ENCODE data around the gene KRTAP3-2.
A peak's percentile ranks its signal among the peaks of the same experiment; 100 is the strongest.

KRTAP3-2 gene

DNA sequence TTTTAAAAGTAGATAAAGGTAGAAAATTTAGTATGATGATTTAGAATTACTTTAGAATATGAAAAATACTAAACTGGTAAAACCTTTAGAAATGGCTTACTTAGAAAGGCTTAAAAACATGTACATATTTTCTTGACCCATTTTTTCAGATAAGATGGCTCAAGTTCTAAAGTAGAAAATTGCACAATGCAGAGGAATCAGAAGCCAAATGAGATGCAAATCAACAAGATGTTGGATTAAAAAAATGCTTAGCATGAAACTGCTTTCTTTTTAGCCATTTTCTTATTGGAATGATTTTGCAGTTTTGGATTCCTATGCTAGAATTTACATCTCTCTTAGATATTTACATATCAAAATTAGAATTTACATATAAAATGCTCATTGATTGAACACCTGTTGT lies 10.7 kb upstream of the KRTAP3-2 start:
- Histone ChIP-seq H3K4me1 (ENCODE audit: control insufficient read depth, insufficient read depth, low read length, unreplicated experiment) (no peaks in the 10 kb centered on the region), H2AFZ (ENCODE audit: low read length, unreplicated experiment) (no peak overlapping the region), H3K27me3 (ENCODE audit: insufficient read depth, low read length) (no peaks in the 10 kb centered on the region), H3K4me3 (ENCODE audit: low read depth, low read length) (no peak overlapping the region), H3K79me2 (ENCODE audit: control insufficient read depth, insufficient read depth, low read length, unreplicated experiment) (no peaks in the 10 kb centered on the region), H3K36me3 (ENCODE audit: insufficient read depth, low read length) (no peaks in the 10 kb centered on the region), H3K27ac (ENCODE audit: low read depth, low read length) (no peak overlapping the region)

DNA sequence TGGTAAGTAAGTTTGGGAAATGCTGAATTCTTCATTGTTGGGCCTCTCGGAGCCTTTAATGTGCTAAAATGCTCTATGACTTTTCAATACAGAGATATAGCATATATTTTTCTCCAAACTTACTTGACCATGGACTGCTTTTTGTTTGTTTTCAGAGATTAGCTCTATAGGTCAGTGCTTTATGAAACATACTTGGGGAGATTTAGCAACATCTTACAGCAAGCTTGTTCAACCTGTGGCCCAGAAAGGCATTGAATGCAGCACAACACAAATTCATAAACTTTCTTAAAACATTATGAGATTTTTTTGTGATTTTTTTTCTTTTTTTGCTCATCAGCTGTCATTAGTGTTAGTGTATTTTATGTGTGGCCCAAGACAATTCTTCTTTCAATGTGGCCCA lies 10.2 kb upstream of the KRTAP3-2 start:
- H3K36me3 ChIP-seq (ENCODE audit: insufficient read depth, low read length): no peaks in the 10 kb centered on the region
- no peaks in the 10 kb centered on the region for H3K79me2 ChIP-seq (ENCODE audit: control insufficient read depth, insufficient read depth, low read length, unreplicated experiment)
- no peak overlapping the region for H3K27ac ChIP-seq (ENCODE audit: low read depth, low read length)
- no peaks in the 10 kb centered on the region for H3K27me3 ChIP-seq (ENCODE audit: insufficient read depth, low read length)
- H3K4me1 ChIP-seq (ENCODE audit: control insufficient read depth, insufficient read depth, low read length, unreplicated experiment): no peaks in the 10 kb centered on the region
- H3K4me3 ChIP-seq (ENCODE audit: low read depth, low read length): no peak overlapping the region
- no peak overlapping the region for H2AFZ ChIP-seq (ENCODE audit: low read length, unreplicated experiment)

DNA sequence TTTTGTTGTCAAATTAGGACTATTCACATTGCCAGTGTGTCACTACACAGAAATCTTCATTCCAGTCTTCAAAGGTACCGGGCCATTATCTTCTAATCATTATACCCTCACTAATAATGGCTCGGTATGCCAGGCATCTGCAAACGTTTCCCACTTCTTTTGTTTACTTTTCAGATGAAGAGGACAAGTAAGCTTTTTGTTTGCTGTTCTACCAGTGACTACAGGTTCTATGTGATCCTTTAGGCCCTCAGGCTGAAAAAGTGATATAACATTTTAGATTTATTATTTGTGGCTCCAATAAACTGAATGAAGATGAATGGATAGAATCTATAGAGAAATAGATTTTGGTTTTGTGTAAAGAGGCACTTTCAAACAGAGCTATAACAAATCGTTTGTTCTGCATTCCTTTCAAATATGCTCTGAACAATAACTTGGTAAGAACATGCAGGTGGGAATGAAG lies 9.6 kb upstream of the KRTAP3-2 start:
- Histone ChIP-seq H3K27me3 (ENCODE audit: insufficient read depth, low read length) (no peaks in the 10 kb centered on the region), H2AFZ (ENCODE audit: low read length, unreplicated experiment) (no peak overlapping the region), H3K4me1 (ENCODE audit: control insufficient read depth, insufficient read depth, low read length, unreplicated experiment) (no peaks in the 10 kb centered on the region), H3K36me3 (ENCODE audit: insufficient read depth, low read length) (no peaks in the 10 kb centered on the region), H3K27ac (ENCODE audit: low read depth, low read length) (no peak overlapping the region), H3K79me2 (ENCODE audit: control insufficient read depth, insufficient read depth, low read length, unreplicated experiment) (no peaks in the 10 kb centered on the region), H3K4me3 (ENCODE audit: low read depth, low read length) (no peak overlapping the region)

DNA sequence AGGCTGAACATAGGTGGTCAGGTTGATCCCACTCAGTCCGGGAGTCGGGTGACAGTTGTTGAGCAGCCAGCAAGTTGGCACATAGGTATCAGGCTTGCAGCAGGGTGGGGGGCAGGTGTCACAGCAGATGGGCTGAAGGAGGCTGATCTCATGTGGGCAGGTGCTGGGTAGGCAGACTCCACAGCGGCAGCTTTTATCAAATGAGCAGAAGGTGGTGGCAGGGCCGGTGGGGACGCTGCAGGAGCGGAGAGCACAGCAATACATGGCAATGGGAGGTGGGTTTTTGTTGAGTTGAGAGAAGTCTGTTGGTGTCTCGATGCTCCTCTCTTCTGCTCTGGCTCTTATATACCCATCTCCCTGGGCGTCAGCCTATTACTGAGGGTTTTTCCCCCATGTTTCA lies 9.1 kb upstream of the KRTAP3-2 start, which contains the start of gene KRTAP3-1:
TSS of gene KRTAP3-1 (minus strand) at position 318 of the 400 bp plus-strand sequence. CDS start at position 264, 54 bp downstream.
- Histone ChIP-seq H3K27me3 (ENCODE audit: insufficient read depth, low read length) (no peaks in the 10 kb centered on the region), H3K27ac (ENCODE audit: low read depth, low read length) (no peak within 1 kb of the TSS), H3K79me2 (ENCODE audit: control insufficient read depth, insufficient read depth, low read length, unreplicated experiment) (no peaks in the 10 kb centered on the region), H3K4me3 (ENCODE audit: low read depth, low read length) (no peak within 1 kb of the TSS), H2AFZ (ENCODE audit: low read length, unreplicated experiment) (no peak within 1 kb of the TSS), H3K4me1 (ENCODE audit: control insufficient read depth, insufficient read depth, low read length, unreplicated experiment) (no peaks in the 10 kb centered on the region), H3K36me3 (ENCODE audit: insufficient read depth, low read length) (no peaks in the 10 kb centered on the region)

DNA sequence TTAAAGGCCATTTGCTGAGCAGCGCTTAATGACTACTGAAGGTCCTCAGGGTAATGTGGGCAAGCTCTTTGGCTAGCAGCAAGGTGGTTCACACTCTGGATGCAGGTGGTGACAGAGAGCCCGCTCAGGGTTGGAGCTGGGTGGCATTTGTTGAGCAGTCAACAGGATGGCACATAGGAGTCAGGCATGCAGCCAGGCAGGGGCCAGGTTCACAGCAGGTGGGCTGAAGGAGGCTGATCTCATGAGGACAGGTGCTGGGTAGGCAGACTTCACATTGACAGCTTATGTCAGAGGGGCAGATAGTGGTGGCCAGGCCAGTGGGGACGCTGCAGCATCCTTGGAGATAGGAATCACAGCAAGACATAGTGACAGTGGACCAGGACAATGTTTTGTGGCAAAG lies 4.7 kb upstream of the KRTAP3-2 start:
- H3K4me1 ChIP-seq (ENCODE audit: control insufficient read depth, insufficient read depth, low read length, unreplicated experiment): peaks cover 11% of the 10 kb centered on the region
- H2AFZ ChIP-seq (ENCODE audit: low read length, unreplicated experiment): no peak overlapping the region
- H3K79me2 ChIP-seq (ENCODE audit: control insufficient read depth, insufficient read depth, low read length, unreplicated experiment): no peaks in the 10 kb centered on the region
- H3K27ac ChIP-seq (ENCODE audit: low read depth, low read length): no peak overlapping the region
- H3K27me3 ChIP-seq (ENCODE audit: insufficient read depth, low read length): no peaks in the 10 kb centered on the region
- H3K36me3 ChIP-seq (ENCODE audit: insufficient read depth, low read length): no peaks in the 10 kb centered on the region
- H3K4me3 ChIP-seq (ENCODE audit: low read depth, low read length): no peak overlapping the region

DNA sequence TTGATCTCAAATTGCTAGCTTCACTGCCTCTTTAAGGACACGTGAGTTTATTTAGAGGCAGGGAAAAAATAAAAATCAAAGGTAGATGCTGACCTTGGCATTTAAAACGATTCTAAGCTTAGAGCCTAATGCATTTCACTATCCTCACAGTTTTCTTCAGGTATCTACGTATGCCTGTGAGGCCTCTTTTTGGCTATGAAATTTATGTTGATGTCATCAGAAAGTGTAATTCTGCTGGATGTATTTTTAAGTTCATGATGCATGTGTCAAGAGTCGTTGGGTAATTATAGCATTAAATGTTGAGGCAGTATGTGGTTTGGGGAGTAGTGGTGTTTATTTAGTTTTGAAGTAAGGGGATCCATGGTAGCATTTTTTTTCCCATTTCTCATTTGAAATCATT lies 4.2 kb upstream of the KRTAP3-2 start:
- no peak overlapping the region for H3K27ac ChIP-seq (ENCODE audit: low read depth, low read length)
- H2AFZ ChIP-seq (ENCODE audit: low read length, unreplicated experiment): no peak overlapping the region
- H3K36me3 ChIP-seq (ENCODE audit: insufficient read depth, low read length): no peaks in the 10 kb centered on the region
- H3K4me3 ChIP-seq (ENCODE audit: low read depth, low read length): no peak overlapping the region
- H3K4me1 ChIP-seq (ENCODE audit: control insufficient read depth, insufficient read depth, low read length, unreplicated experiment): peaks cover 11% of the 10 kb centered on the region
- H3K27me3 ChIP-seq (ENCODE audit: insufficient read depth, low read length): no peaks in the 10 kb centered on the region
- H3K79me2 ChIP-seq (ENCODE audit: control insufficient read depth, insufficient read depth, low read length, unreplicated experiment): no peaks in the 10 kb centered on the region

DNA sequence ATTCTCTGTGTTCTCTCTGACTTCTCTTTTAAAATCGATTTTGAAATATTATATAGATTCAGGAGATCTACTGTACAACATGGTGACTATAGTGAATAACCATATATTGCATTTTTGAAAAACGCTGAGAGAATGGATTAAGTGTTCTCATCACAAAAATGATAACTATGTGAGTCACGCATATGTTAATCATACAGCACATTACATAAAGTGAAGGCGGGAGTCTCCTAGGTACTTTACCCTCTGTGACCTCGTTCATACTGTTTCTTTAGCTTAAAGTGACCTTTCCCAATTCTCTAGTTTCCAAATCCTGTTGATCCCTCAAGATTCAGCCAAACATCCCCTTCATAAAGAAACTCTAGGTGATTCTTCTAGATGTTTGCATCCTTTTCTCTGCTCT lies 3.1 kb upstream of the KRTAP3-2 start:
- Histone ChIP-seq H2AFZ (ENCODE audit: low read length, unreplicated experiment) (no peak overlapping the region), H3K27me3 (ENCODE audit: insufficient read depth, low read length) (no peaks in the 10 kb centered on the region), H3K4me3 (ENCODE audit: low read depth, low read length) (no peak overlapping the region), H3K36me3 (ENCODE audit: insufficient read depth, low read length) (no peaks in the 10 kb centered on the region), H3K4me1 (ENCODE audit: control insufficient read depth, insufficient read depth, low read length, unreplicated experiment) (peaks cover 11% of the 10 kb centered on the region), H3K79me2 (ENCODE audit: control insufficient read depth, insufficient read depth, low read length, unreplicated experiment) (no peaks in the 10 kb centered on the region), H3K27ac (ENCODE audit: low read depth, low read length) (peak overlapping the region; percentile 43; the same call in 1 of the 2 replicates)

DNA sequence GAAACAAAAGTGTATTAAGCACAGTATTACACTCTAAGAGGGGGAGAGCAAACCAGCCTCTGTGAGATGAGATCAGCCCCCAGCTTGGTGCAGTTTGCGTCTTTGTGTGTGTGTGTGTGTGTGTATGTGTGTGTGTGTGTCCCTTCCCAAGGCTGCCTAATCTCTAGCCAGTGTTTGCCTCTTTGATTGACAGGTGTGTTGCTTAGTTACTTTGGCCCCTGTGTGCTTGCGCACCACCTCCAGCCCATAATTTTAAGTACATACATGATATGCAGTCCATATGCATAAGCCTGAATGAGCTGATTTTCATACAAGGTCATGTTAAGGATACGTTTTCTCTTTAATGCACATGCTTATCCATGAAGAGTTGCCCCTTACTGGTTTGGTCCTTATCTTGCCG lies 2.1 kb upstream of the KRTAP3-2 start:
- no peak overlapping the region for H3K27ac ChIP-seq (ENCODE audit: low read depth, low read length)
- no peak overlapping the region for H3K4me3 ChIP-seq (ENCODE audit: low read depth, low read length)
- no peaks in the 10 kb centered on the region for H3K79me2 ChIP-seq (ENCODE audit: control insufficient read depth, insufficient read depth, low read length, unreplicated experiment)
- peaks cover 11% of the 10 kb centered on the region for H3K4me1 ChIP-seq (ENCODE audit: control insufficient read depth, insufficient read depth, low read length, unreplicated experiment)
- H3K27me3 ChIP-seq (ENCODE audit: insufficient read depth, low read length): no peaks in the 10 kb centered on the region
- no peak overlapping the region for H2AFZ ChIP-seq (ENCODE audit: low read length, unreplicated experiment)
- H3K36me3 ChIP-seq (ENCODE audit: insufficient read depth, low read length): no peaks in the 10 kb centered on the region

DNA sequence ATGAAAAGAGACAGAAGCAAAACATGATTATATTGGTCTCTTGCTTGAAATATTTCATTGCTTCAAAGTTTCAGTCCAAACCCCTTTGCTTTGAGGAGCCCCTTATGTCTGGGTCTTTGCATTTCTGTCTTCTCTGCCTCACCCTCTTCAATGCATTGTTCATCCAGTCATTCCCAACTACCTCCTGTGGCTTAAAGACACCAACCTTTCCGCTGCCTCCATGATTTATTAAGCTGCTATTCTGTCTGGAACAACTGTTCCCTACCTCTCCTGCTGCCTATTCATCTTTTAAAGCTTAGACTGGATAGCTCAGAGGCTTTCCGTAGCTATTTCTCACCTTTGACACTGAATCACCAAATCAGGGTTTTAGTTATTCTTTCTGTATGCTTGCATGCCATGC lies 2.3 kb downstream of the KRTAP3-2 start:
- Histone ChIP-seq H3K36me3 (ENCODE audit: insufficient read depth, low read length) (no peaks in the 10 kb centered on the region), H2AFZ (ENCODE audit: low read length, unreplicated experiment) (no peak overlapping the region), H3K27ac (ENCODE audit: low read depth, low read length) (no peak overlapping the region), H3K79me2 (ENCODE audit: control insufficient read depth, insufficient read depth, low read length, unreplicated experiment) (no peaks in the 10 kb centered on the region), H3K4me1 (ENCODE audit: control insufficient read depth, insufficient read depth, low read length, unreplicated experiment) (peaks cover 2% of the 10 kb centered on the region), H3K4me3 (ENCODE audit: low read depth, low read length) (no peak overlapping the region), H3K27me3 (ENCODE audit: insufficient read depth, low read length) (no peaks in the 10 kb centered on the region)

DNA sequence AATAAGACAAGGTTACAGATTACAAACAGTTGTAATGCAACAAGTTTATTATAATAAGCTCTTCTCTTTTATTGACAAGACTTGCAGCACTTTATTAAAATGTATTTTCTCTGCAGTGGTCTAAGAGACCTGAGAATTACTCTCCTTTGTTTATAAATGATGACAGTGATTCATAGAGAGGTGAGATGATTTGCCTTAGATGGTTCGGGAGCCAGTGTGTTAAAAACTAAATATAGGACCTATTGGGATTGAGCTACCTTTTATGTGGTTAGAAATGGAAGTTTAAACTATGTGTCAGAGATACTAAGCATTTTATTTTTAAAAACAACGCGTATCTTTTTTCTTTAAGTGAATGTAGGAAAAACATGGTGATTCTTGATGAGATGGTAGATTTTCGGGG lies 2.9 kb downstream of the KRTAP3-2 start:
- Histone ChIP-seq H3K4me1 (ENCODE audit: control insufficient read depth, insufficient read depth, low read length, unreplicated experiment) (no peaks in the 10 kb centered on the region), H3K27ac (ENCODE audit: low read depth, low read length) (no peak overlapping the region), H3K4me3 (ENCODE audit: low read depth, low read length) (no peak overlapping the region), H2AFZ (ENCODE audit: low read length, unreplicated experiment) (no peak overlapping the region), H3K36me3 (ENCODE audit: insufficient read depth, low read length) (no peaks in the 10 kb centered on the region), H3K27me3 (ENCODE audit: insufficient read depth, low read length) (no peaks in the 10 kb centered on the region), H3K79me2 (ENCODE audit: control insufficient read depth, insufficient read depth, low read length, unreplicated experiment) (no peaks in the 10 kb centered on the region)

DNA sequence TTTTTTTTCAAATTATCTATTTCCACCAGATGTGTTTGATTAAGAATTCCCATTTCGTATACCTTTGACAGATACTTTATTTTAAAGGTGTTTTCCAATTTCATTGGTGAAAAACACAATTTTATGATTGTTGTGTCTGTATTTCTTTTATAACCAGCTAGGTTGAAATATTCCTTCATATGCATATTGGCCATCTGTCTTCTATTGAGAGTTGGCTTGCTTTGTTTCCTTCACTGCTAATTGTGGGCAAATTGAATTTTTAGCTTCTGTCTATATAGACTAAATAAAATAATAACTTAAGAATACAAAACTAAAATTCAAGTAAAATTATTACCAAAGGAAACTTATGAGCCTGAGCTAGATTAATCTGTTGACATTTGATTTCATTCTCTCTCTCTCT lies 4.6 kb downstream of the KRTAP3-2 start:
- no peak overlapping the region for H3K4me3 ChIP-seq (ENCODE audit: low read depth, low read length)
- no peaks in the 10 kb centered on the region for H3K36me3 ChIP-seq (ENCODE audit: insufficient read depth, low read length)
- no peaks in the 10 kb centered on the region for H3K4me1 ChIP-seq (ENCODE audit: control insufficient read depth, insufficient read depth, low read length, unreplicated experiment)
- no peak overlapping the region for H2AFZ ChIP-seq (ENCODE audit: low read length, unreplicated experiment)
- H3K27ac ChIP-seq (ENCODE audit: low read depth, low read length): no peak overlapping the region
- H3K79me2 ChIP-seq (ENCODE audit: control insufficient read depth, insufficient read depth, low read length, unreplicated experiment): no peaks in the 10 kb centered on the region
- H3K27me3 ChIP-seq (ENCODE audit: insufficient read depth, low read length): no peaks in the 10 kb centered on the region
